Peyer's patch (tissue), 4 donors: ENCODE measurements around the gene HIVEP2.

Experiments used
- POLR2A ChIP-seq, 2 donors: fragments of 450-650 bp; IDR thresholded peaks; one replicate each; pipeline ENCODE4 v1.5.1; 2017; ENCODE audit warnings: antibody characterized with exemption in 2 of 2, mild to moderate bottlenecking in 2 of 2, moderate library complexity in 2 of 2
- TF ChIP-seq, protein P1 (sequence below), 6 experiments: fragments of 450-650 bp in 4 of 6; fragments of 200-600 bp in 2 of 6; sonication (generic) in 1 of 6; IDR thresholded peaks; one replicate each; pipeline ENCODE4 v1.5.1; 2017 to 2019; ENCODE audit warnings: antibody characterized with exemption in 6 of 6, mild to moderate bottlenecking in 3 of 6, moderate library complexity in 1 of 6

DNA sequence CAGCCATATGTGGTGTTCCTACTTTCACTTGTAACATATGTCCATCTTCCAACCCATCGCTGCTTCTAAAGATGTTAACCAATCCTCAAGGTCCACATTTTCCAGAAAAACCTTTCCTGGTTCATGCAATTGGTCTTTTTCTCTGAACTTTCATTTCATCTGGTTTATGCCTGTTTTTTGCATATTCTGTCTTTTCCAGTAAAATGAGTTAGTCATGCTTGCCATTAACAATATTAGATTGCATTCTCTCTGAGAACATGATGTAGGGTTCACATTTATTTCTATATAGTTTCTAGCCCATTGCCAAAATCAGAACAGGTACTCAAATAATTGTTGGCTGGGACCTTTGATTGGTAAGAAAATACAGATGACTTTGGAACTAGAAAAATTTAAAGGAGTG, 36.7 kb downstream of the HIVEP2 start:
- TF ChIP-seq, protein P1, sequence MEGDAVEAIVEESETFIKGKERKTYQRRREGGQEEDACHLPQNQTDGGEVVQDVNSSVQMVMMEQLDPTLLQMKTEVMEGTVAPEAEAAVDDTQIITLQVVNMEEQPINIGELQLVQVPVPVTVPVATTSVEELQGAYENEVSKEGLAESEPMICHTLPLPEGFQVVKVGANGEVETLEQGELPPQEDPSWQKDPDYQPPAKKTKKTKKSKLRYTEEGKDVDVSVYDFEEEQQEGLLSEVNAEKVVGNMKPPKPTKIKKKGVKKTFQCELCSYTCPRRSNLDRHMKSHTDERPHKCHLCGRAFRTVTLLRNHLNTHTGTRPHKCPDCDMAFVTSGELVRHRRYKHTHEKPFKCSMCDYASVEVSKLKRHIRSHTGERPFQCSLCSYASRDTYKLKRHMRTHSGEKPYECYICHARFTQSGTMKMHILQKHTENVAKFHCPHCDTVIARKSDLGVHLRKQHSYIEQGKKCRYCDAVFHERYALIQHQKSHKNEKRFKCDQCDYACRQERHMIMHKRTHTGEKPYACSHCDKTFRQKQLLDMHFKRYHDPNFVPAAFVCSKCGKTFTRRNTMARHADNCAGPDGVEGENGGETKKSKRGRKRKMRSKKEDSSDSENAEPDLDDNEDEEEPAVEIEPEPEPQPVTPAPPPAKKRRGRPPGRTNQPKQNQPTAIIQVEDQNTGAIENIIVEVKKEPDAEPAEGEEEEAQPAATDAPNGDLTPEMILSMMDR (IDR thresholded peaks at IDR 0.05): no peak
- no peak for TF ChIP-seq POLR2A (IDR thresholded peaks at IDR 0.05)
